Renal cortex interstitium (tissue), 15 donors: Measurements from ENCODE around the gene ZNF215. TPM values are rescaled to one million over a fixed set of nuclear protein-coding genes. Genes with fewer than 3 reads are reported as not detected.
"Not testable (repeated sequence)": the region's sequence is repeated elsewhere in the genome, so short reads cannot be mapped to it uniquely, and the experiment has no call there.

ENCODE experiments used
- DNase-seq, 11 donors: peaks; one replicate each; pipeline ENCODE4 v3.0.0-alpha.2; 2013; ENCODE audit warnings: low read depth in 9 of 11, low spot score in 4 of 11; ENCODE audit errors: extremely low read depth in 1 of 11
- long read RNA-seq, 16 experiments: transcript quantifications; one replicate each; lab custom pipeline, GENCODE V29; 2026
- polyA plus RNA-seq, 3 donors: library from polyadenylated mRNA; unstranded; fragments of 120-200 nt; gene quantifications; one replicate each; pipeline ENCODE4 v1.2.1, GENCODE V29; 2013; ENCODE audit not compliant: insufficient read length in 3 of 3

The ZNF215 gene
- 1 to 10 TPM; 2.5 to 3.3 (median 3.0) TPM for polyA plus RNA-seq
- long read RNA-seq, donor 1: 0 reads
- long read RNA-seq, donor 2: 0 reads
- long read RNA-seq, donor 3, partial matches to known transcripts: 7 of 7 reads
- long read RNA-seq, donor 3, other reads (novel, unspliced or antisense): 0 of 7 reads
- long read RNA-seq, donor 4: 0 reads
- long read RNA-seq, donor 5: 0 reads
- long read RNA-seq, donor 6, partial matches to known transcripts: 6 of 6 reads
- long read RNA-seq, donor 6, other reads (novel, unspliced or antisense): 0 of 6 reads
- long read RNA-seq, donor 7: 0 reads
- long read RNA-seq, donor 8, partial matches to known transcripts: 0 of 1 reads
- long read RNA-seq, donor 8, other reads (novel, unspliced or antisense): 0 of 1 reads
- long read RNA-seq, donor 9: 0 reads
- long read RNA-seq, donor 10: 0 reads
- long read RNA-seq, donor 11: 0 reads
- long read RNA-seq, donor 12: 0 reads
- long read RNA-seq, donor 13: 0 reads
- long read RNA-seq, donor 14: 0 reads
- long read RNA-seq, donor 15: 0 reads
- long read RNA-seq, donor 16, partial matches to known transcripts: 0 of 2 reads
- long read RNA-seq, donor 16, other reads (novel, unspliced or antisense): 0 of 2 reads

GRCh38 chr11:6926208-6927029 is at the start of gene ZNF215:
Gene ZNF215, plus strand, starts transcription at chr11:6926426. Its CDS starts 5,847 bp downstream, at chr11:6932273.
- peak in 9 of 11 donors; percentile 15 to 58 (median 38) for DNase-seq

DNA sequence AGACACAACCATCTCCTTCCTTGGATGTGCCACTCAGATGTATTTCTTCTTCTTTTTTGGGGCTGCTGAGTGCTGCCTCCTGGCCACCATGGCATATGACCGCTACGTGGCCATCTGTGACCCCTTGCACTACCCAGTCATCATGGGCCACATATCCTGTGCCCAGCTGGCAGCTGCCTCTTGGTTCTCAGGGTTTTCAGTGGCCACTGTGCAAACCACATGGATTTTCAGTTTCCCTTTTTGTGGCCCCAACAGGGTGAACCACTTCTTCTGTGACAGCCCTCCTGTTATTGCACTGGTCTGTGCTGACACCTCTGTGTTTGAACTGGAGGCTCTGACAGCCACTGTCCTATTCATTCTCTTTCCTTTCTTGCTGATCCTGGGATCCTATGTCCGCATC is 49.3 kb upstream of the ZNF215 start:
- no peak for DNase-seq

DNA sequence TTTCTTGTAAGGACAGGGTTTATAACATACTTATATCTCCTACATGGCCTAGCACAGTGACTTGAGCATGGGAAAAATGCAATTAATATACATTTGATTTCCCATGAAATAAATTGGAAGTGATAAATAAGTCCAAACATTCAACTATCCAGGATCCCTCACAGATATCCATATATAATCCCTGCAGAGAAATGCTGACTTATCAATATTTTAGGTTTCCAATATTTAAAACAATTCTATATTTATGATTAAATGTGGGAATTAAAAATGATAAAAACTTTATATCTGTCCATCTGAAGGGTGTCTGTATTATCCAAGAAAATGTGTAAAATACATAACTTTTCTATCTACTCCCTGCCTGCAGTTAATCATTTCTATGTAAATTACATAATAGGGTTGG is 43.5 kb upstream of the ZNF215 start:
- DNase-seq: no peak

DNA sequence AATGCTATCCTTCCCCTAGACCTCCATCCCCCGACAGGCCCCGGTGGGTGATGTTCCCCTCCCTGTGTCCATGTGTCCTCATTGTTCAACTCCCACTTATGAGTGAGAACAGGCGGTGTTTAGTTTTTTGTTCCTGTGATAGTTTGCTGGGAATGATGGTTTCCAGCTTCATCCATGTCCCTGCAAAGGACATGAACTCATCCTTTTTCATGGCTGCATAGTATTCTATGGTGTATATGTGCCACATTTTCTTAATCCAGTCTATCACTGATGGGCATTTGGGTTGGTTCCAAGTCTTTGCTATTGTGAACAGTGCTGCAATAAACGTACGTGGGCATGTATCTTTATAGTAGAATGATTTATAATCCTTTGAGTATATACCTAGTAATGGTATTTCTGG is 38.5 kb upstream of the ZNF215 start:
- not testable (repeated sequence) for DNase-seq

- DNase-seq: no peak
Observed at GRCh38 chr11:6888830-6889229, 37.4 kb upstream of the ZNF215 start.

- DNase-seq: no peak
Observed at GRCh38 chr11:6889835-6890234, 36.4 kb upstream of the ZNF215 start.

DNA sequence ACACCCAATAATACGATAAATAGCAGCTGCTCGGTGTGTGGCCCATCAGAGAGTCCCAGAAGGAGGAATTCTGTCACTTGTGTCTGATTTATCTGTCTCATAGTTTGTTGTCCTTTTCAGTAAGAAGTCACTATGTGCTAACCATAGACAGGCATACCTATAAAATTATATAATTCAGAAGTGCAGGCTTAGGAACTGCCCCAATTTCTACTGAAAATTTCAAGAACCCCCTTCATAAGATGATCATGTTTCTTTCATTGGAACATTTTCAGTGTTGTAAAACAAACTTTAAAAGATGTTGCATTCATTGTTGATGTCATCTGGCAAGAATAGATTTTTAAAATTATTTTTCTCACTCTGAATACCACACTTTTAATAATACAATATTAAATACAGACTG is 33.8 kb upstream of the ZNF215 start, which contains the start of gene OR2D2:
Gene OR2D2, minus strand, starts transcription at position 101 of the 400 bp plus-strand sequence. Its CDS starts 0 bp downstream, at position 101.
- no peak for DNase-seq

DNA sequence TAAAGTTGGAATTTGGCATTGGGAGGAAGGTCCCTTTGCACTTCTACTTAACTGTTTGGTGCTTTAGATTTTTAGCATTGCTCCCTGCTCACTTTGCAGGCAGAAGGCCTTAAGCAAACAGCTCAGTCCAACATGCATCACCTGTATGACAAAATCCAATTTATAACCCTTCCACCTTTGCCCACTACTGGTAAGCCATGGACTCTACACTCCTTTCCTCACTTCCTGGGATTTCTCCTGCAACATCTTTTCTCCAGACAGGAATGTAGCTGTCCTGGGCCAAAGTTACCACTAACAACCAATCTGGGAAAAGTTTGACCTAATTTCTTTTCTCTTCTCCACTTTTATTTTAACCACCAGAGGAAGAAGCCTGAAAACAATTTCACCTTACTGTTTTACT is 32.1 kb upstream of the ZNF215 start:
- no peak for DNase-seq

DNA sequence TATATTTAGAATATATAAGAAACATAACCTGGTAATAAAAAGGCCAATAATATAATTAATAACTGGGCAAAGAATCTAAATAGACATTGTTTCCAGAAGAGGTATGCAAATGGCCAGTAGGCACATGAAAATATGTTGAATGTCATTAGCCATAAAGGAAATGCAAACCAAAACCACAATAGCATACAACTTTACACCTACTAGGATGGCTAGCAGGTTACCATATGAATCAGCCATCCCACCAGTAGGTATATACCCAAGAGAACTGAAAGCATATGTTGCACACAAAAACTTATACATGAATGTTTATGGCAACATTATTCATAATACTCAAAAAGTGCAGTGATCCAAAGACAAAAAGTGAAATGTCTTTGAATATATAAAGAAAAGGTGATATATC is 31.2 kb upstream of the ZNF215 start:
- no peak for DNase-seq

DNA sequence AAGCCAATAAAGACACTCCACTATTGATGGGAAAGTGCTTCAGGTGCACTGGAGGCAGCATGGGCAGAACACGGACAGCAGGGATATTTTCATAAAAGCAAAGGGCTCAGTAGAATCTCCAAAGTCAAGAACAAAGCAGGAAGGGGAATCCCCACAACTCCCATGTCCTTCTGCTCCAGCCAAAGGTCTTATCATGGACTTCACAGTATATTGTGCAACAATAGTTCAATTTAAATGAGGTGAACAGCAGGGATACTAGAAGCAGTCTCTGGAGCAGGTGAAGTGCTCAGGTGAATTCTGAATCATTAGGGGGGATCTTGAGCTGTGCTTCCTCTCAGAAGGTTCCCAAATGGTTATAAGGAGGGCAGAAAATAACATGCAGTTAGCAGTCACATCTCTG is 27.3 kb upstream of the ZNF215 start:
- DNase-seq: no peak

DNA sequence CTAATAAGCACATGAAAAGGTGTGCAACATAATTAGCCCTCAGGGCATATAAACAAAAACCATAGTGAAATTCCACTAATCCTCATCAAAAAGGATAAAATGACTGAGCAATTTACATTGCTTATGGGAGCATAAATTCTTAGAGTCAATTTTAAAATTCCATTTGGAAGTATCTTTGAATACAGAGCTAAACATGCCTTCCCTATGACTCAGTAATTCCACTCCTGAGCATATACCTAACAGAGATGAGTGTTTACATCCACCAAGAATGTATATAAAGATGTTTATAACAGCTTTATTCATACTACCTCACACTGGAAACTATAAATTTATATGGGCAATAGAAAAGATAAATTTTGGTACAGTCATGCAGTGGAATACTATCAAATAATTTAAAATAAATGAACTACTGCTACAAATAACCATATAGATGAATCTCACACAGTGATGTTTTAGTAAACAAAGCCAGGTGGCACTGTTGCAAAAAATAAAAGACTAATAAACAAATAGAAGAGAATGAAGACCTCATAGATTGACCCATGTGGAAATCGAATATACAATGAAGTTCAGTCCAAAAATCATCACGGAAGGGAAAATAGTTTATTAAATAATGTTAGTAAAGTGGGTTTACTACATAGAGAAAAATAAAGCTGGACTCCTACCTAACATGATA is 25.8 kb upstream of the ZNF215 start:
- DNase-seq: no peak

DNA sequence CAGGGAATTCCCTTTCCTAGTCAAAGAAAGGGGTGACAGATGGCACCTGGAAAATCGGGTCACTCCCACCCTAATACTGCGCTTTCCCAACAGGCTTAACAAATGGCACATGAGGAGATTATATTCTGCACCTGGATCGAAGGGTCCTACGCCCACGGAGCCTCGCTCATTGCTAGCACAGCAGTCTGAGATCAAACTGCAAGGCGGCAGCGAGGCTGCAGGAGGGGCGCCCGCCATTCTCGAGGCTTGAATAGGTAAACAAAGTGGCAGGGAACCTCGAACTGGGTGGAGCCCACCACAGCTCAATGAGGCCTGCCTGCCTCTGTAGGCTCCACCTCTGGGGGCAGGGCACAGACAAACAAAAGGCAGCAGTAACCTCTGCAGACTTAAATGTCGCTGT is 21.4 kb upstream of the ZNF215 start:
- DNase-seq: not testable (repeated sequence)

- DNase-seq: no peak
Observed at GRCh38 chr11:6911378-6911777, 14.8 kb upstream of the ZNF215 start.

DNA sequence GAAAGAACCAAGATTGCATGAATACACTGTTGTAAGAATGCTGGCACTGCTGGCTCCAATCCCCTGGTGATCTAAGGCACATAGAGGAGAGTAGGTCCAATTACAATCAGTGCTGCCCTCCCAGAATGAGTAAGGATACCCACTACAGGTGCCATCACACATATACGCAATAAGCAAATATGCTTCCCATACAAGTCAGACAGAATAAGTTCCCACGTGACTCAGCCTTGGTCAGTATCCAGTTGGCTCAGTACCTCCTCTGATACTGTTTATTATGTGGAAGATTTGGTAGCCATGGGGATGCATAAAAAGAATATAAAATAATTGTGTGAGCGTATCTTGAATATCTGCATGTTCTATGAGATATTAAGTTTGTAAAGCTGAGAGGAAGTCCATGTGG is 14.3 kb upstream of the ZNF215 start:
- DNase-seq: no peak

DNA sequence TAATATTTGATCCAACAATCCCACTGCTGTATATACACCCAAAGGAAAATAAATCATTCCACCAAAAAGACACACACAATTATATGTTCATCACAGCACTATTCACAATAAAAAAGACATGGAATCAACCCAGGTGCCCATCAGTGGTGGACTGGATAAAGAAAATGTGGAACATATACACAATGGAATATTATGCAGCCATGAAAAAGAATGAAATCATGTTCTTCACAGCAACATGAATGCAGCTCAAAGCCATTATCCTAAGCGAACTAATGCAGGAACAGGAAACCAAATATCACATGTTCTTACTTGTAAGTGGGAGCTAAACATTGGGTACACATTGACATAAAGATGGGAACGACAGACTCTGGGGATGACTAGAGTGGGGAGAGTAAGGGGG is 6.5 kb upstream of the ZNF215 start:
- no peak for DNase-seq

DNA sequence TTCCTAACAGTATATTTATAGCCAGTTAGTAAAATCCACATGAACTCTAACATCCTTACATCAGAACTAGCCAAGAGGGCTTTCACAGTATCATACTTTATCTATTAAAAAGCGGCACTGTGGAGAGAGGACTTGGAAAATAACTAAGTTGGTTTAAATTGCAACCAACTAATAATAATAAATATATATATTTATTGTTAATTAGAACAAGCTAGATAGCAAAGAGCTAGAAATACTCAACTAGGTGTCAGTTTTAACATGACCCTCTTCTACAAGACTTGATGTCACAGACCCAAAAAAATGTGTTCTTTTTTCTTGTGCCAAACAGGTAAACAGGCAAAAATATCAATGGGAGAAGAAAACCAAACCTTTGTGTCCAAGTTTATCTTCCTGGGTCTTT is 5.5 kb upstream of the ZNF215 start, which contains the start of gene OR2D3:
Gene OR2D3, plus strand, starts transcription at position 301 of the 400 bp plus-strand sequence. Its CDS starts 0 bp downstream, at position 301.
- DNase-seq: no peak

GRCh38 chr11:6925007-6925577 is 1.1 kb upstream of the ZNF215 start:
- no peak for DNase-seq

DNA sequence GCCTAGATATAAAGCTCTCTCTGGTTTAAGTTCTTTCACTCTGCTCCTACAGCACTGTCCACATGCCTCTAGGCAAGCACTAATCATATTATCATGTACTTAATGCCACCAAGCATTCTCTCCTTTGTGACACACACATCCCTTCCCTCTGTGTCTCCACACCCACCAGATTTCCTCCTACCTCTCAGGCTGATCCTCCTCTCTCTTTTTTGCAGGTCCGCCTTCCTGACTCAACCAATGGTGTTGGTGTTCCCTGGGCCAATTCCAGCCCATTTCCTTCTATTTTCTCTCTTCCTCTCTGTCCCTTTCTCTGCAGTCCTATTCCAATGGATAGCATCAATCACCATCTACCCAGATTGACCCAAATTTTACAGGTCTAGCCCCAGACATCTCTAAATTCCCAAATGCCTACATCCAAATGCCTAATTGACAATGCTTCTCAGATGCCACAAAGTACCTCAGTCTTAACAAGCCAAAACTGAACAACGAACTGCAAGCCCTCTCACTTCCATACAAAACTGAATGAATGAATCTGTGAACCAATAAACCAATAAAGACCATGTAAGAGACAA is 504 bp upstream of the ZNF215 start:
- DNase-seq: no peak
